Immature natural killer cell (primary cell): ENCODE measurements around the gene VCL. TPM values are rescaled to one million over a fixed set of nuclear protein-coding genes. Genes with fewer than 3 reads are reported as not detected.
"Not testable (repeated sequence)": the region's sequence is repeated elsewhere in the genome, so short reads cannot be mapped to it uniquely, and the experiment has no call there.

Experiments
- DNase-seq, 3 donors: peaks; one replicate each; pipeline ENCODE4 v3.0.0; 2022; ENCODE audit warnings: mixed read lengths in 1 of 3
- H3K27ac Mint-ChIP-seq, 6 donors: one replicate each; pipeline ENCODE4 v1.8.0; 2020; ENCODE audit warnings: mixed read lengths in 6 of 6, mild to moderate bottlenecking in 5 of 6, inconsistent platforms in 4 of 6, moderate library complexity in 3 of 6
- H3K27me3 Mint-ChIP-seq, 3 donors: one replicate each; pipeline ENCODE4 v1.8.0; 2020 to 2021; ENCODE audit warnings: low read depth in 3 of 3, mild to moderate bottlenecking in 3 of 3, mixed read lengths in 3 of 3, moderate library complexity in 3 of 3, inconsistent platforms in 1 of 3
- H3K36me3 Mint-ChIP-seq, 3 donors: one replicate each; pipeline ENCODE4 v1.8.0; 2020; ENCODE audit warnings: mixed read lengths in 3 of 3, inconsistent platforms in 2 of 3, mild to moderate bottlenecking in 2 of 3
- H3K4me1 Mint-ChIP-seq, 2 donors: one replicate each; pipeline ENCODE4 v1.8.0; 2020; ENCODE audit warnings: inconsistent platforms in 2 of 2, mild to moderate bottlenecking in 2 of 2, mixed read lengths in 2 of 2, moderate library complexity in 1 of 2
- H3K4me3 Mint-ChIP-seq, 5 donors: one replicate each; pipeline ENCODE4 v1.8.0; 2020; ENCODE audit warnings: mild to moderate bottlenecking in 5 of 5, mixed read lengths in 5 of 5, inconsistent platforms in 3 of 5, moderate library complexity in 3 of 5
- H3K9me3 Mint-ChIP-seq, 6 donors: one replicate each; pipeline ENCODE4 v1.8.0; 2020; ENCODE audit warnings: mild to moderate bottlenecking in 6 of 6, mixed read lengths in 6 of 6, inconsistent platforms in 4 of 6, moderate library complexity in 3 of 6
- polyA plus RNA-seq, 3 donors: library from polyadenylated mRNA; unstranded; fragments of 300-500 nt; fragmentation: Illumina TruSeq; gene quantifications; one replicate each; pipeline ENCODE4 v1.2.3, GENCODE V29; 2021

VCL gene
- polyA plus RNA-seq, 3 donors from 2014 or later = 38.6 to 95.0 (median 55.9) TPM

DNA sequence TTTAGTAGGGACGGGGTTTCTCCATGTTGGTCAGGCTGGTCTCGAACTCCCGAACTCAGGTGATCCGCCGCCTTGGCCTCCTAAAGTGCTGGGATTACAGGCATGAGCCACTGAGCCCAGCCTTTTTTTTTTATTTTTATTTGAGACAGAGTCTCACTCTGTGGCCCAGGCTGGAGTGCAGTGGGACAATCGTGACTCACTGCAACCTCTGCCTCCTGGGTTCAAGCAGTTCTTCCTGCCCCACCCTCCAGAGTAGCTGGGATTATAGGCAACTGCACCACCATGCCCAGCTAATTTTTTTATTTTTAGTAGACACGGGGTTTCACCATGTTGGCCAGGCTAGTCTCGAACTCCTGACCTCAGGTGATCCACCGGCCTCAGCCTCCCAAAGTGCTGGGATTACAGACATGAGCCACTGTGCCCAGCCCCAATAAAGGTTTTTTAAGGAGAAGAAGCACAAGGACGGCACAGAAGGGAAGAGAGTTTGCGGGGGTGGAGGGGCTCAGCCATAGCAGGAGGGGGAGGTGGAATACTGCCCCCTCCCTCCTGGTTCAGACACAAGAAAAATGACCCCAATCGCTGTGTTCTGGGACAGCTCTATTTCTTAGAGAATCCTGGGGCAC is 32.5 kb upstream of the VCL start:
- not testable (repeated sequence) for H3K9me3 Mint-ChIP-seq, H3K36me3 Mint-ChIP-seq, DNase-seq, H3K27me3 Mint-ChIP-seq, H3K27ac Mint-ChIP-seq, H3K4me3 Mint-ChIP-seq
- H3K4me1 Mint-ChIP-seq = peaks cover 66 to 71% of the 10 kb centered on the region in 2 donors

DNA sequence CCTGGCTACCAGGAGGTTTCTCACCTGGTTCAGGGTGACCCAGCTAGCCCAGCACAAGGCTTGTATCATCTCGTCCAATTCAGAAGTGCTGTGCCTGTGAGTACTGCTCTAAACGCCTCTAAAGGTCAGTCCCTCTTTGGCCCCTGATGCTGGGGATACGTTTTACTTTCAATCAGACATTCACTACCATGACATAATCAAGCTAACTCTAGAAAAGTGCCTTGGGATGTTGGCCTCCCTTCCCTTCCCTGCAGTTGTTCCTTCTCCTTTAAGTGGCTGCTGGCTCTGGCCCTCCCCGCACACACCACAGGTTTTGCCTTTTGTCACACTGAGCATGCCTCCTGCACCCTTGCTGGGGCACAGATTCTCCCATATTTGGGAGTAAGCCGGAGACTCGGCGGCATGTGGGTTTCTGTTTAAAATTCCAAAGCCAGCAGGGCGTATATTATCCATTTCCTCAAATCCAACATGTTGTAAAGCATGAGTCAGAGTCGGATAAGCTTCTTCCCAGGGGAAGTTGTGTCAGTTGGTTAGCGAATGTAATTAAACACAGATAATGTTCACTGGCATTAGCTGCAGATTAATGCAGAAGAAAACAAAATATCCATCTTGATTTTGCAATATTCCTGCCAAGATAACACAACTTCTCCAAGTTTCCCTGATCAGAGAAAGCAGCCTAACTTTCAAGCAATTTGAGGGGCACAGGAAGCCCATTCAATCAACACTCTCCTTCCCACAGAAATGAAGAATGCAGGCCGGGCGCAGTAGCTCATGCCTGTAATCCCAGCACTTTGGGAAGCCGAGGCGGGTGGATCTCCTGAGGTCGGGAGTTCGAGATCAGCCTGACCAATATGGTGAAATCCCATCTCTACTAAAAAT is 31.8 kb upstream of the VCL start:
- Mint-ChIP-seq H3K27ac (no peak overlapping the region), H3K4me3 (peak overlapping the region in 1 of 5 donors; percentile 6), H3K4me1 (peaks cover 66 to 70% of the 10 kb centered on the region in 2 donors), H3K9me3 (no peaks in the 10 kb centered on the region), H3K36me3 (no peaks in the 10 kb centered on the region), H3K27me3 (peaks cover 2 to 5% (median 2%) of the 10 kb centered on the region in 3 donors)
- no peak for DNase-seq

DNA sequence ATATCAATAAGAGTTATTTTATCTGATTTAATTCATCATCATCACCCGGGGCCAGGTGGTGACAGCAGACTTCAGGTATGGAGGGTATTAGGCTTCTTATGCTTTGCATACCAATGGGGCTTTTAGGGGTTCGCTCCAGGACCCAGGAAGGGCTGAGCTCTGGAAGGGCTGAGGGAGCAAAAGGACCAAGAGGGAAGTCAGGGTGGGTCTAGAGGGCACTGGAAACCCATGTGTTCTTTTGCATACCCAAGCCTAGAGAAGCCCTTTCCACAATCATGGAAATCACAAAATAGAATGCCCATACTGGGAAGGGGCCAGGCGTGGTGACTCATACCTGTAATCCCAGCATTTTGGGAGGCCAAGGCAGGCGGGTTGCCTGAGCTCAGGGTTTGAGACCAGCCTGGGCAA is 30.9 kb upstream of the VCL start:
- Mint-ChIP-seq H3K9me3 (no peaks in the 10 kb centered on the region), H3K36me3 (no peaks in the 10 kb centered on the region), H3K4me1 (peaks cover 59 to 62% of the 10 kb centered on the region in 2 donors)

DNA sequence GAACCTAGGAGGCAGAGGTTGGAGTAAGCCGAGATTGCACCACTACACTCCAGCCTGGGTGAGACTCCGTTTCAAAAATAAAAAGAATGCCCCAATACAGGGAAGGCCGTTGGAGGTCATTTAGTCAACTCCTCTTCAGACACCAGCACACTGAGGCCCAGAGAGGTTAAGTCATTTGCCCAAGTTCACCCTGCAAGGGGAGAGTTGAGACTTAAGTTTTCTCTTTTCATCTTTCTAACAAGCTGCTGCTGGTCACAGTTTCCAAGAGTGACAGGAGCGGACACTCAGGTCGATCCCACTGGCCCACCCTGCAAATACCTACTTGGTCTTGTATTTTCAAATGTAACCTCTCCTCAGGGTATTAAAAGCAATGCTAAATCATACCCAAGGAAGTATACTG is 30.4 kb upstream of the VCL start:
- Mint-ChIP-seq H3K4me1 (peaks cover 54 to 57% of the 10 kb centered on the region in 2 donors), H3K4me3 (peak overlapping the region in 4 of 5 donors; percentile 74 to 93 (median 84)), H3K27me3 (peaks cover 2 to 5% (median 2%) of the 10 kb centered on the region in 3 donors), H3K9me3 (no peaks in the 10 kb centered on the region), H3K36me3 (no peaks in the 10 kb centered on the region), H3K27ac (peak overlapping the region in 5 of 6 donors; percentile 54 to 92 (median 86))
- no peak for DNase-seq

More for the DNA sequence above, 30.9 kb upstream of the VCL start:
- Mint-ChIP-seq H3K4me3 (peak overlapping the region; percentile 17 to 38 (median 33)), H3K27ac (no peak overlapping the region), H3K27me3 (peaks cover 2 to 5% (median 2%) of the 10 kb centered on the region in 3 donors)
- no peak for DNase-seq

DNA sequence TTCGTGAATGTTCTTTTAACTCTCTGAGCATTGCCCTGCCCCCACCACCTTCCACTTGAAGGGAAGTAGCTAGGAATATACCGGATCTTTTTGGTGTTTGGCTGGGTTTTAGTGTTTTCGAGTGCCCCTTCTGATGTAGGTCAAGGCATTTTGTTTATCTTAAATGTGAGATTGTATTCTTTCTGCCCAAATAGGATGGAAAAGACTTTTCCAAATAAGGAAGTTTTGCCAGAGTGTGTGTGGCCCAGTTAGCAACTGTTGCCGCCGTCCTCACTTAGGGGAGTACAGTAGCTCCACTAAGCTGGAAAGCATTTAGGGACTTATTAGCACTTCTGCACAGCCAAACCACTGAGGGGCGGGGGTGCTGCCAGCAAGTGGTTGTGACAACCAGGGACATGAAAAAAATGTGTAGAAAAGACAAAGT is 29.8 kb upstream of the VCL start:
- peak; percentile 75 to 77 (median 76) for DNase-seq
- peak overlapping the region; percentile 54 to 92 (median 86) for H3K27ac Mint-ChIP-seq
- peaks cover 52 to 59% of the 10 kb centered on the region in 2 donors for H3K4me1 Mint-ChIP-seq

DNA sequence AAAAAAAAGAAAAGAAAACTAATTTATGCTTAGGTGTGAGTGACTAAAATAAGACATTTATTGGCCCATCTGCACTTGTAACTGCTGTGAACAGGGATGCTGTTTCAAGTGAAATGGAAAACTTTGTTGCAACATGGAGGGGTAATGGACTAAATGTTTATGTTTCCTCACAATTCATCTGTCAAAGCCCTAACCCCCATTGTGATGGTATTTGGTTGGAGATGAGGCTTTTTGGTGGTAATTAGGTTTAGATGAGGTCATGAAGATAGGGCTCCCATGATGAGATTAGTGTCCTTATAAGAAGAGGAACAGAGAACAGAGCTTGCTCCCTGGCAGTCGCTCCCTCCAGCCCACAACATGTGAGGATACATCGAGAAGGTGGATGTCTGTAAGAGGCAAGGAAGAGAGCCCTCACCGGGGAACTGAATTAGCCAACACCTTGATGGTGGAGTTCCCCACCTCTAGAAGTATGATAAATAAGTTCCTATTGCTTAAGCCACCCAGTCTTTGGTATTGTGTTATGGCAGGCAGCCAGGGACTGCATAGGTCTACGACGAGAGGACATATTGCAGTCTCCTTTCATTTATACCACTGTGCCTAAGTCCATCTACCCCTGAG is 28.6 kb upstream of the VCL start:
- peaks cover 62 to 68% of the 10 kb centered on the region in 2 donors for H3K4me1 Mint-ChIP-seq
- H3K9me3 Mint-ChIP-seq = no peaks in the 10 kb centered on the region
- DNase-seq = no peak
- H3K27me3 Mint-ChIP-seq = peaks cover 2 to 4% (median 2%) of the 10 kb centered on the region in 3 donors
- H3K4me3 Mint-ChIP-seq = peak overlapping the region; percentile 9 to 82 (median 15)
- H3K36me3 Mint-ChIP-seq = no peaks in the 10 kb centered on the region
- H3K27ac Mint-ChIP-seq = peak overlapping the region; percentile 7 to 86 (median 38)

More for the DNA sequence above, 29.8 kb upstream of the VCL start:
- Mint-ChIP-seq H3K9me3 (no peaks in the 10 kb centered on the region), H3K27me3 (peaks cover 2 to 5% (median 2%) of the 10 kb centered on the region in 3 donors), H3K4me3 (peak overlapping the region; percentile 74 to 93 (median 83)), H3K36me3 (no peaks in the 10 kb centered on the region)

DNA sequence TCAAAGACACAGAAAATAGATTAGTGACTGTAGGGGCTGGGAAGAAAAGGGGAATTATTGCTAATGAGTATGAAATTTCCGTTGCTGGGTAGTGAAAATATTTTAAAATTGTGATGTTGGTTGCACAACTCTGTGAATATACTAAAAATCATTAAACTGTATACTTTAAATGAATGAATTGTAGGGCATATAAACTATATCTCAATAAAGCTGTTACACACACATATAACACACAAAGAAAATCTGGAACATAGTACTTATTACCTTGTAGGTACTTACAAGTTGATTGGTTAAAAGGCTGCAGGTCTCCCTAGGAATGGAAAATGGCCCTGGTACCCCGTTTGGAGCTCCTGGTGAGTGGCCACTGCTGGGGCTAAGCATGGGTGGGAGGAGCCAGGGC is 27.1 kb upstream of the VCL start:
- no peaks in the 10 kb centered on the region for H3K9me3 Mint-ChIP-seq
- H3K4me1 Mint-ChIP-seq = peaks cover 75% of the 10 kb centered on the region in 2 donors
- no peak overlapping the region for H3K27ac Mint-ChIP-seq
- H3K4me3 Mint-ChIP-seq = no peak overlapping the region
- DNase-seq = no peak
- peaks cover 2 to 6% (median 4%) of the 10 kb centered on the region in 3 donors for H3K27me3 Mint-ChIP-seq
- no peaks in the 10 kb centered on the region for H3K36me3 Mint-ChIP-seq

DNA sequence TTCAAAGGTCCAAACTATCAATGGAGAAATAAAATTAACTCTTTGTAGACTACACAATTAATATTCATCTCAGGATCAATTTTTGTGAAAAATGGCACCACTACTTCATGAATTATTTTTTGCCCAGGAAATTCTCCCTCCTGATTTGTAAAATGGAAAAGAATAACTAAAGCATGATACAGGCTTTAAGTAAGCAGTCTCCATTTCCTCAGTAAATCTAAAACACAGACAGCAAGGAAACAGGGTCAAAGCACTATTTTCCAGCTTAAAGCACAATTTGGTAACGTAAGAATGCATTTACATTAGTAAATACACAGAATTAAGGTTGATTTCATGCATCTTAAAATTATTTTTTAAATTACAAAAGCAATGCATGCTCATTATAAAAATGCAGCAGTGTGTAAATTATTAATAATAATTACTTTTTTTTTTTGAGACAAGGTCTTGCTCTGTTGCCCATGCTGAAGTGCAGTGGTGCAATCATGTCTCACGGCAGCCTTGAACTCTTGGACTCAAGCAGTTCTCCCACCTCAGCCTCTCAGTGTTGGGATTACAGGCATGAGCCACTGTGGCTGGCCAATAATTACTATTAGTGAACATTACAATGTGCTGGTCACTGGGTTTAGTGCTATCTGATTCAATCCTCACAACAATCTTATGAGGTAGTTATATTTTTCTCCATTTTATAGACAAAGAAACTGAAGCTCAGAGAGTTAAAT is 26.1 kb upstream of the VCL start:
- Mint-ChIP-seq H3K4me1 (peaks cover 66 to 68% of the 10 kb centered on the region in 2 donors), H3K27me3 (peaks cover 2 to 7% (median 2%) of the 10 kb centered on the region in 3 donors), H3K36me3 (no peaks in the 10 kb centered on the region), H3K4me3 (no peak overlapping the region), H3K27ac (no peak overlapping the region), H3K9me3 (no peaks in the 10 kb centered on the region)
- no peak for DNase-seq

DNA sequence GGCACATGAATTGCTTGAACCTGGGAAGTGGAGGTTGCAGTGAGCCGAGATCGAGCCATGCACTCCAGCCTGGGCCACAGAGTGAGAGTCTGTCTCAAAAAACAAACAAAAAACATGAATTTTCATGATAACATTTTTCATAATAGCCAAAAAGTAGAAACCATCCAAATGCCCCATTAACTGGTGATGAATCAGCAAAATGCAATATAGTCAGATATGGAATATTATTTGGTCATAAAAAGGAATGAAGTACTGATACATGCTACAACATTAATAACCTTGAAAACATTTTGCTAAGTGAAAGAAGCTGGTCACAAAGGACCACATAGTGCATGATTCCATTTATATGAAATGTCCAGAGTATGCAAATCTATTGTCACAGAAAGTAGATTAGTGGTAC is 24.5 kb upstream of the VCL start:
- Mint-ChIP-seq H3K4me1 (peaks cover 51 to 53% of the 10 kb centered on the region in 2 donors), H3K4me3 (peak overlapping the region; percentile 22 to 74 (median 45))

DNA sequence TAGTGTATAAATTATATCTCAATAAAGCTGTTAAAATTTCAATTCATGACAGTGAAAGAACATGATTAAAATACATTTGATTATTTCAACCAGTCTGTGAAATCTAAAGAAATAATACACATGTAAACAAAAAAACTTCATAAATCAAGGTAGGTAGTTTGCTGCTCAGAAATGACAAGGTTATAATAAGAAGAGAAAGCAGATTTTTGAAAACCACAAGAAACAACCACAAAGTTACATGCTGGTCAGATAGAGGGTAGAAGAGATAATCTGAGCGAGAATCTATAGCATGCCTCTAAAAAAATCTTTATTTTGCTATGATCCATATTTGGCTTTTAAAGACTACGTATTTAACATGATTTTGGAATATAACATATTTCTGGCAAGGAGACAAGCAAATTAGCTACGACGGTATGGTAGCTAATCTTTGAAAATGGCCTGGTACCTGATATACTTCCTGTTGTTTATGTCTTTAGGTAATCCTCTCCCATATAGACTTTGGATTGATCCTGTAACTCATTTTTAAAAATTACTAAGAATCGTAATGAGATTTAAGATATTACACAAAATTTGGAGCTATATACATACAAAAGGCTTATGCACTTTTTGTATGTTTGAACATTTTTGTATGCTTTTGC is 23.5 kb upstream of the VCL start:
- peak in 2 of 3 donors; percentile 58 to 60 for DNase-seq
- Mint-ChIP-seq H3K4me3 (peak overlapping the region; percentile 49 to 80 (median 75)), H3K4me1 (peaks cover 45 to 48% of the 10 kb centered on the region in 2 donors), H3K27ac (peak overlapping the region in 5 of 6 donors; percentile 1 to 55 (median 28)), H3K36me3 (peaks cover 0 to 4% (median 0%) of the 10 kb centered on the region in 3 donors), H3K9me3 (no peaks in the 10 kb centered on the region), H3K27me3 (peaks cover 0 to 6% (median 2%) of the 10 kb centered on the region in 3 donors)

More for the DNA sequence above, 24.5 kb upstream of the VCL start:
- Mint-ChIP-seq H3K9me3 (no peaks in the 10 kb centered on the region), H3K27ac (peak overlapping the region in 2 of 6 donors; percentile 17 to 53), H3K27me3 (peaks cover 0 to 6% (median 2%) of the 10 kb centered on the region in 3 donors), H3K36me3 (no peaks in the 10 kb centered on the region)
- no peak for DNase-seq

DNA sequence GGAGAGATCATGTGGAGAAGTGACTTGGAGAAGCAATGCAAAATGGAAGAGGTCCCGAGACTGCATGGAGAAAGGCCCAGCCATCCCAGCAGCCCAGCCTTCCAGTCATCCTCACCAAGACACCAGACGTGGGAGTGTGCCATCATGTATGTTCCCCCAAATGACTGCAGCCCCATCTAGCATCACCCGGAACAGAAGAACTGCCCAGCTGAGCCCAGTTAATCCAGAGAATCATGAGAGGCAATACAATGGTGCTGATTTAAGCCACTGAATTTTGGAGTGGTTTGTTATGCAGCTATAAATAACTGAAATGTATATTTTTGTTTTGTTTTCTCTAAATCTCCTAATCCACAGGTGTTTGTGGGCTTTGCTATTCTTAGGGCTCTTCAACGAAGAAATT is 22.5 kb upstream of the VCL start:
- Mint-ChIP-seq H3K4me1 (peaks cover 44 to 50% of the 10 kb centered on the region in 2 donors), H3K27me3 (peaks cover 0 to 6% (median 2%) of the 10 kb centered on the region in 3 donors), H3K27ac (no peak overlapping the region), H3K4me3 (no peak overlapping the region), H3K36me3 (peaks cover 0 to 4% (median 0%) of the 10 kb centered on the region in 3 donors), H3K9me3 (no peaks in the 10 kb centered on the region)
- no peak for DNase-seq

DNA sequence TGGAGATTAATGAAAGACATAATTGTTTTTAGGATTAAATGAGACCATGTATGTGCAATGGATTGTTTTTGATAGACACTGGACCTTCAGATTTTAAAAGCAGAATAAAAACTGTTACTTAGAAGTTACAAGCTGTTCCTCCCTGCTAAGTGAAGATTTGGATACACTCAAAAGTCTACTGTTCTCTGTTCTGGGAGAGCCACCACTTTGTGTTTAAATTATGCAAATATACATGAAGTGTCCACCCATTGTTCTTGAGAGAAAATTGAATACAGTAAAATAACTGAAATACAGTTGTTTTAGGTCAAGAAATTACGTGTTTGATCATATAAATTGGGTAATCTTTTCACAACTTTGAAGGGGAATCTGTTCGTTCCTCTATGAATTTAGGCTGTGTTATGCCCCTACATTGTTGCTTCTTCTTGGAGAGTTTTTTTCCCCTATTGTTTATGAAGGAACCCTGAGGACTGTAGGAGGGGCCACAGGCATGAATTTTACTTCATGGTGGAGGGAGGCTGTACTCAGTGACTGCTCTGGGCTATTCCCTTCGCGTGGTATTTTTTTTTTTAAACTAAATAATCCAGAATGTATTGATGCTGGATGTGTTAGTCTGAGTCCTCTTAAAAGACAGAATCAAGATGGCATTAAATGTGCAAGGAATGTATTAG is 18.6 kb upstream of the VCL start:
- peaks cover 0 to 5% (median 2%) of the 10 kb centered on the region in 3 donors for H3K27me3 Mint-ChIP-seq
- peaks cover 42 to 52% of the 10 kb centered on the region in 2 donors for H3K4me1 Mint-ChIP-seq
- DNase-seq = no peak
- H3K9me3 Mint-ChIP-seq = no peaks in the 10 kb centered on the region
- H3K27ac Mint-ChIP-seq = peak overlapping the region in 1 of 6 donors; percentile 30
- no peak overlapping the region for H3K4me3 Mint-ChIP-seq
- H3K36me3 Mint-ChIP-seq = peaks cover 0 to 4% (median 0%) of the 10 kb centered on the region in 3 donors
